Measurements from ENCODE around the gene RNASEH2B. TPM values are rescaled to one million over a fixed set of nuclear protein-coding genes. Genes with fewer than 3 reads are reported as not detected.

RNASEH2B gene
- polyA plus RNA-seq, 1 donor from 2014 or later = 25.2 TPM

- TF ChIP-seq MXI1 (conservative IDR thresholded peaks at IDR 0.05; ENCODE audit: poor library complexity, severe bottlenecking) (no peak), POLR2AphosphoS5 (IDR thresholded peaks at IDR 0.05) (no peak), CTCF (IDR thresholded peaks at IDR 0.05; ENCODE audit: poor library complexity, severe bottlenecking) (no peak), TAF1 (IDR thresholded peaks at IDR 0.05; ENCODE audit: low read depth) (no peak), REST (IDR thresholded peaks at IDR 0.05; ENCODE audit: borderline replicate concordance) (no peak), RAD21 (conservative IDR thresholded peaks at IDR 0.05) (no peak), EP300 (conservative IDR thresholded peaks at IDR 0.05; ENCODE audit: poor library complexity, severe bottlenecking) (no peak), EZH2 (IDR thresholded peaks at IDR 0.05; ENCODE audit: borderline replicate concordance, insufficient read depth, low read length, poor library complexity, severe bottlenecking) (no peak), SMC3 (conservative IDR thresholded peaks at IDR 0.05; ENCODE audit: poor library complexity) (no peak)
- H3K9ac ChIP-seq (ENCODE audit: low read length) = no peak overlapping the region
- H4K20me1 ChIP-seq (ENCODE audit: insufficient read depth) = no peaks in the 10 kb centered on the region
- no peak overlapping the region for H2AFZ ChIP-seq (ENCODE audit: low read depth, low read length)
- no peak overlapping the region for H3K4me2 ChIP-seq (ENCODE audit: low read length)
- no peaks in the 10 kb centered on the region for H3K9me2 ChIP-seq (ENCODE audit: insufficient read depth, low read length)
- no peaks in the 10 kb centered on the region for H3K36me3 ChIP-seq (ENCODE audit: insufficient read depth, low read length)
- no peaks in the 10 kb centered on the region for H3K27me3 ChIP-seq (ENCODE audit: insufficient read depth, low read depth, low read length)
- H3K9me3 ChIP-seq (ENCODE audit: low read length) = no peaks in the 10 kb centered on the region
- H3F3A ChIP-seq (ENCODE audit: insufficient read depth, low read length, poor library complexity, severe bottlenecking) = no peaks in the 10 kb centered on the region
- no peak overlapping the region for H3K4me3 ChIP-seq (ENCODE audit: low read length)
- H3K27ac ChIP-seq (ENCODE audit: low read length) = no peak overlapping the region
- H3K79me2 ChIP-seq (replicated peaks; ENCODE audit: insufficient read depth, low read length) = no peaks in the 10 kb centered on the region
Measured at GRCh38 chr13:50940509-50940908, 30.9 kb downstream of the RNASEH2B start.

GRCh38 chr13:50941146-50941545, 31.6 kb downstream of the RNASEH2B start:
- Histone ChIP-seq H3K9me2 (ENCODE audit: insufficient read depth, low read length) (no peaks in the 10 kb centered on the region), H3K4me2 (ENCODE audit: low read length) (no peak overlapping the region), H4K20me1 (ENCODE audit: insufficient read depth) (no peaks in the 10 kb centered on the region), H3F3A (ENCODE audit: insufficient read depth, low read length, poor library complexity, severe bottlenecking) (no peaks in the 10 kb centered on the region), H3K79me2 (replicated peaks; ENCODE audit: insufficient read depth, low read length) (no peaks in the 10 kb centered on the region), H2AFZ (ENCODE audit: low read depth, low read length) (no peak overlapping the region), H3K9me3 (ENCODE audit: low read length) (no peaks in the 10 kb centered on the region), H3K27ac (ENCODE audit: low read length) (no peak overlapping the region), H3K27me3 (ENCODE audit: insufficient read depth, low read depth, low read length) (no peaks in the 10 kb centered on the region), H3K4me3 (ENCODE audit: low read length) (no peak overlapping the region), H3K36me3 (ENCODE audit: insufficient read depth, low read length) (no peaks in the 10 kb centered on the region), H3K9ac (ENCODE audit: low read length) (no peak overlapping the region)
- TF ChIP-seq REST (IDR thresholded peaks at IDR 0.05; ENCODE audit: borderline replicate concordance) (no peak), MXI1 (conservative IDR thresholded peaks at IDR 0.05; ENCODE audit: poor library complexity, severe bottlenecking) (no peak), CTCF (IDR thresholded peaks at IDR 0.05; ENCODE audit: poor library complexity, severe bottlenecking) (no peak), POLR2AphosphoS5 (IDR thresholded peaks at IDR 0.05) (no peak), SMC3 (conservative IDR thresholded peaks at IDR 0.05; ENCODE audit: poor library complexity) (no peak), EZH2 (IDR thresholded peaks at IDR 0.05; ENCODE audit: borderline replicate concordance, insufficient read depth, low read length, poor library complexity, severe bottlenecking) (no peak), RAD21 (conservative IDR thresholded peaks at IDR 0.05) (no peak), EP300 (conservative IDR thresholded peaks at IDR 0.05; ENCODE audit: poor library complexity, severe bottlenecking) (no peak), TAF1 (IDR thresholded peaks at IDR 0.05; ENCODE audit: low read depth) (no peak)

All from neural cell (in vitro differentiated cells).